HepG2 (cell line): Measurements from ENCODE around the gene ZNF575. TPM values are rescaled to one million over a fixed set of nuclear protein-coding genes. Genes with fewer than 3 reads are reported as not detected.
A peak's percentile ranks its signal among the peaks of the same experiment; 100 is the strongest.

Source experiments
- ATAC-seq: fragments of 200-7000 bp; cut with Tn5 transposase; 3 replicates; pipeline ENCODE4 v1.9.1; 2020; ENCODE audit warnings: mild to moderate bottlenecking, moderate library complexity
- BruUV-seq: library from RNA; stranded (reverse); fragments of 400-500 nt; replicated peaks from 2 replicates; lab custom pipeline; 2021; lab: Mats Ljungman, UMichigan
- CTCF ChIA-PET: fragments of 300-600 bp; formaldehyde crosslinking; extraction: SDS; loops from one replicate; lab custom pipeline; 2021; ENCODE audit warnings: low total read pairs, inconsistent platforms, low intra/inter-chr PET ratio; lab: Yijun Ruan, JAX
- POLR2A ChIA-PET: fragments of 350-600 bp; sonication (Branson Sonifier 250); formaldehyde crosslinking; loops from one replicate; lab custom pipeline; 2020; ENCODE audit warnings: antibody characterized with exemption, inconsistent platforms; lab: Yijun Ruan, JAX
- DNase-seq: peaks from one replicate; pipeline ENCODE4 v3.0.0-alpha.2; 2015; ENCODE audit warnings: low spot score
- FAIRE-seq: peaks from 3 replicates; lab custom pipeline; 2011; peaks lifted over from hg19 to GRCh38; lab: Jason Lieb, UNC
- H2AFZ ChIP-seq: one replicate; pipeline ENCODE4 v1.6.1; 2011; ENCODE audit warnings: low read length, inconsistent platforms
- H3K27ac ChIP-seq: fragments of 300-600 bp; 3 replicates; pipeline ENCODE4 v1.8.0; 2011; ENCODE audit warnings: mixed run types, mild to moderate bottlenecking, mixed read lengths, low read length, inconsistent platforms; ENCODE audit not compliant: insufficient read depth; ENCODE audit errors: extremely low read length
- H3K27me3 ChIP-seq, 2 experiments: fragments of 200-600 bp in 1 of 2; 2 replicates in 1 of 2; 3 replicates in 1 of 2; pipeline versions ENCODE4 v1.6.0 to v1.8.0; 2011; ENCODE audit warnings: low read length in 2 of 2, mild to moderate bottlenecking in 2 of 2, moderate library complexity in 2 of 2, inconsistent platforms in 1 of 2; ENCODE audit not compliant: insufficient read depth in 2 of 2, control insufficient read depth in 1 of 2
- H3K36me3 ChIP-seq, 2 experiments: fragments of 200-600 bp in 1 of 2; replicated peaks in 1 of 2; 2 replicates in 1 of 2; 3 replicates in 1 of 2; pipeline versions ENCODE4 v1.5.1 to v1.8.0; 2011; ENCODE audit warnings: low read length in 2 of 2, inconsistent platforms in 1 of 2; ENCODE audit not compliant: insufficient read depth in 2 of 2, control insufficient read depth in 1 of 2
- H3K4me1 ChIP-seq: 2 replicates; pipeline ENCODE4 v1.5.1; 2012; ENCODE audit warnings: low read length, inconsistent platforms; ENCODE audit not compliant: insufficient read depth
- H3K4me2 ChIP-seq: 2 replicates; pipeline ENCODE4 v1.6.0; 2011; ENCODE audit warnings: low read depth, low read length, inconsistent platforms
- H3K4me3 ChIP-seq, 3 experiments: fragments of 200-600 bp in 1 of 3; sonication (generic), shearing (Covaris generic) in 1 of 3; replicated peaks in 1 of 3; 2 replicates each; pipeline ENCODE4 v1.5.1; 2011 to 2016; ENCODE audit warnings: low read length in 3 of 3, inconsistent platforms in 2 of 3, low read depth in 2 of 3, mild to moderate bottlenecking in 2 of 3, control low read depth in 1 of 3, mixed read lengths in 1 of 3; ENCODE audit not compliant: insufficient read depth in 1 of 3
- H3K79me2 ChIP-seq: one replicate; pipeline ENCODE4 v1.6.1; 2011; ENCODE audit warnings: low read length, inconsistent platforms; ENCODE audit not compliant: insufficient read depth
- H3K9ac ChIP-seq: 2 replicates; pipeline ENCODE4 v1.6.0; 2011; ENCODE audit warnings: mild to moderate bottlenecking, low read depth, low read length, inconsistent platforms; ENCODE audit not compliant: insufficient read depth
- H3K9me3 ChIP-seq: 2 replicates; pipeline ENCODE4 v1.5.1; 2012; ENCODE audit warnings: mild to moderate bottlenecking, low read length
- H4K20me1 ChIP-seq: 2 replicates; pipeline ENCODE4 v1.6.0; 2011; ENCODE audit warnings: inconsistent platforms, mild to moderate bottlenecking, low read length, moderate library complexity; ENCODE audit not compliant: insufficient read depth
- ZNF329 ChIP-seq: sonication (generic); formaldehyde crosslinking; IDR thresholded peaks from 2 replicates; pipeline ENCODE4 v1.9.0; 2021; ENCODE audit warnings: low read depth, mild to moderate bottlenecking, missing genetic modification reagents
- ZNF619 ChIP-seq: sonication (generic); formaldehyde crosslinking; IDR thresholded peaks from 2 replicates; pipeline ENCODE4 v1.4.0; 2020; ENCODE audit warnings: mild to moderate bottlenecking, missing genetic modification reagents
- ZNF629 ChIP-seq: sonication (generic); formaldehyde crosslinking; conservative IDR thresholded peaks from 2 replicates; pipeline ENCODE4 v1.5.0; 2020; ENCODE audit warnings: missing genetic modification reagents
- WGBS: methylation state at CpG from one replicate; pipeline ENCODE4 v1.1.6; 2017; ENCODE audit warnings: low lambda C conversion rate; 5-methylcytosine and 5-hydroxymethylcytosine counted together
- in situ Hi-C: cut with HindIII; loops from 2 replicates; pipeline ENCODE4 v1.10.0; 2017; ENCODE audit warnings: low pct_unique_long_range_greater_than_20kb; ENCODE audit not compliant: extremely low pct_ligation_motif_present
- intact Hi-C: fragments of 100-400 bp; cut with micrococcal nuclease; formaldehyde crosslinking; loops from one replicate; pipeline ENCODE4 v1.10.0; 2022; ENCODE audit not compliant: unreplicated experiment
- polyA plus RNA-seq, 8 experiments: library from polyadenylated mRNA; depleted of rRNA in 3 of 8; stranded (reverse) in 7 of 8; unstranded in 1 of 8; fragments of >200 nt; fragmentation: Illumina TruSeq in 4 of 8; extraction: Trizol in 4 of 8; gene quantifications; 2 replicates each; pipeline versions ENCODE4 v1.2.1 to v1.2.3, GENCODE V29; 2011 to 2016; ENCODE audit warnings: low read depth in 4 of 8, missing spikeins in 1 of 8, mixed read lengths in 1 of 8; ENCODE audit not compliant: insufficient read depth in 1 of 8
- total RNA-seq, 5 experiments: library from RNA; depleted of rRNA; stranded (reverse); fragments of >200 nt; fragmentation: Illumina TruSeq; extraction: Trizol; gene quantifications; 2 replicates each; pipeline ENCODE4 v1.2.3, GENCODE V29; 2016; ENCODE audit warnings: low read depth in 1 of 5
- TF ChIP-seq, protein P1 (sequence below): sonication (generic); formaldehyde crosslinking; conservative IDR thresholded peaks from 2 replicates; pipeline ENCODE4 v1.4.0; 2020; ENCODE audit warnings: mild to moderate bottlenecking, missing genetic modification reagents, moderate library complexity

The ZNF575 gene
- total and polyA plus RNA-seq, 2 of the 13 experiments (the other 11 are each of a cell fraction or from before 2014, with no cell fraction given), result 0.17 to 0.27 TPM

DNA sequence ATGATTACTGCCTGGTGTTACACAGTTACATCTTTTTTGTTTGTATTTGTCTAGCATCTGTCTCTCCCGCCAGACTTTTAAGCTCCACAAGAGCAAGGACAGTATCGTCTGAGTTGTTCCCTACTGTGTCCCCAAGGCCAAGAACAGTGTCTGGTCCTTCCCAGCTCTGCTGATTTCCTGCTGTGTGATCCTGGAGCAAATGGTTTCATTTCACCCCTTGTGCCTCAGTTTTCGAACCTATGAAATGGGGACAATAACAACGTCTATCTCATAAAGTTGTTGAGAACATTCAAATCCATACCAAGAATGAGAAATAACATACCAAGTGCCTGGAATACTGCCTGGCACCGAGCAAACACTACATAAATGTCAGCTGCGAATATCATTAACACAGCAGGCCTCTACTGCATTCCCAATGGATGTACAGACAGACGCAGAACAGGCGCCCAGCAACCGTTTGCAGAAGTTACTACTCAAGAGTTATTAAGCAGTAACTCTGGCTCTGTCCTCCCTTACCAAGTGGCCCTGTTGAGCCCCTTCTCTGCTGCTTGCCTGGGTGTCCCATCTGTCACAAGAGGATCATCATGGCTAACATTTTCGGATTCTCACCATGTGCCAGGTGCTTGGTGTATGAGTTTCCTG, 30.9 kb downstream of the ZNF575 start:
- Histone ChIP-seq H3K27me3 (no peaks in the 10 kb centered on the region), H3K4me1 (no peaks in the 10 kb centered on the region), H2AFZ (no peak overlapping the region)
- intact Hi-C loops, result no loop called here
- CTCF ChIA-PET, result no interaction called here
- TF ChIP-seq, protein P1, sequence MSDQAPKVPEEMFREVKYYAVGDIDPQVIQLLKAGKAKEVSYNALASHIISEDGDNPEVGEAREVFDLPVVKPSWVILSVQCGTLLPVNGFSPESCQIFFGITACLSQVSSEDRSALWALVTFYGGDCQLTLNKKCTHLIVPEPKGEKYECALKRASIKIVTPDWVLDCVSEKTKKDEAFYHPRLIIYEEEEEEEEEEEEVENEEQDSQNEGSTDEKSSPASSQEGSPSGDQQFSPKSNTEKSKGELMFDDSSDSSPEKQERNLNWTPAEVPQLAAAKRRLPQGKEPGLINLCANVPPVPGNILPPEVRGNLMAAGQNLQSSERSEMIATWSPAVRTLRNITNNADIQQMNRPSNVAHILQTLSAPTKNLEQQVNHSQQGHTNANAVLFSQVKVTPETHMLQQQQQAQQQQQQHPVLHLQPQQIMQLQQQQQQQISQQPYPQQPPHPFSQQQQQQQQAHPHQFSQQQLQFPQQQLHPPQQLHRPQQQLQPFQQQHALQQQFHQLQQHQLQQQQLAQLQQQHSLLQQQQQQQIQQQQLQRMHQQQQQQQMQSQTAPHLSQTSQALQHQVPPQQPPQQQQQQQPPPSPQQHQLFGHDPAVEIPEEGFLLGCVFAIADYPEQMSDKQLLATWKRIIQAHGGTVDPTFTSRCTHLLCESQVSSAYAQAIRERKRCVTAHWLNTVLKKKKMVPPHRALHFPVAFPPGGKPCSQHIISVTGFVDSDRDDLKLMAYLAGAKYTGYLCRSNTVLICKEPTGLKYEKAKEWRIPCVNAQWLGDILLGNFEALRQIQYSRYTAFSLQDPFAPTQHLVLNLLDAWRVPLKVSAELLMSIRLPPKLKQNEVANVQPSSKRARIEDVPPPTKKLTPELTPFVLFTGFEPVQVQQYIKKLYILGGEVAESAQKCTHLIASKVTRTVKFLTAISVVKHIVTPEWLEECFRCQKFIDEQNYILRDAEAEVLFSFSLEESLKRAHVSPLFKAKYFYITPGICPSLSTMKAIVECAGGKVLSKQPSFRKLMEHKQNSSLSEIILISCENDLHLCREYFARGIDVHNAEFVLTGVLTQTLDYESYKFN (CRISPR knock-in tag), result no peak
- TF ChIP-seq ZNF619 (CRISPR knock-in tag) (no peak), ZNF629 (peak; percentile 32; the same call in 1 of the 2 replicates), ZNF329 (CRISPR knock-in tag) (no peak)
- TF ChIP-seq, all 625 proteins: peak for 1
- Histone ChIP-seq H3K4me2 (no peak overlapping the region), H3K9ac (no peak overlapping the region), H4K20me1 (no peaks in the 10 kb centered on the region), H3K9me3 (no peaks in the 10 kb centered on the region), H3K27ac (no peak overlapping the region), H3K79me2 (no peaks in the 10 kb centered on the region), H3K4me3 (no peak overlapping the region), H3K36me3 (peaks cover 1 to 24% of the 10 kb centered on the region in 2 experiments; a peak in 3 of 5 replicates)
- POLR2A ChIA-PET, result no interaction called here
- FAIRE-seq (no peak), ATAC-seq (no peak), DNase-seq (no peak)
- in situ Hi-C loops, result no loop called here
- BruUV-seq, result no TSS peak
- 85% methylated on average over 9 of the region's 10 CpGs for WGBS
